K562 (cell line): ENCODE data around the gene SPATA31D3. TPM values are rescaled to one million over a fixed set of nuclear protein-coding genes. Genes with fewer than 3 reads are reported as not detected.

Source experiments
- HNRNPK ChIP-seq: fragments of 200-400 bp; formaldehyde crosslinking; IDR thresholded peaks from one replicate; pipeline ENCODE4 v1.6.1; 2018; ENCODE audit warnings: mild to moderate bottlenecking, low read depth, low read length; ENCODE audit not compliant: poor library complexity, severe bottlenecking
- KDM5B ChIP-seq: fragments of 200-600 bp; sonication (generic); IDR thresholded peaks from 2 replicates; pipeline ENCODE4 v1.6.1; 2012; ENCODE audit warnings: low read depth, mild to moderate bottlenecking, moderate library complexity, low read length, control low read depth, inconsistent platforms; ENCODE audit not compliant: insufficient replicate concordance
- MTA1 ChIP-seq: fragments of 450-650 bp; IDR thresholded peaks from 2 replicates; pipeline ENCODE4 v1.6.1; 2017; ENCODE audit warnings: borderline replicate concordance
- RCOR1 ChIP-seq, 2 experiments: IDR thresholded peaks; 2 replicates each; pipeline ENCODE4 v1.6.1; 2012; ENCODE audit warnings: low read depth in 2 of 2, low read length in 2 of 2, borderline replicate concordance in 1 of 2, improper control_type of control experiment in 1 of 2
- TBL1XR1 ChIP-seq, 2 experiments: IDR thresholded peaks; 2 replicates each; pipeline ENCODE4 v1.6.1; 2012; ENCODE audit warnings: improper control_type of control experiment in 2 of 2, low read length in 2 of 2, mild to moderate bottlenecking in 1 of 2
- TFAM ChIP-seq: fragments of 250-450 bp; sonication (Bioruptor Pico); conservative IDR thresholded peaks from 2 replicates; pipeline ENCODE4 v1.5.0; 2021; ENCODE audit warnings: mild to moderate bottlenecking, moderate library complexity
- YY1 ChIP-seq, 3 experiments: IDR thresholded peaks; 2 replicates each; pipeline ENCODE4 v1.6.1; 2011; ENCODE audit warnings: low read length in 2 of 3, mild to moderate bottlenecking in 2 of 3, moderate library complexity in 2 of 3, borderline replicate concordance in 1 of 3, control low read depth in 1 of 3, low read depth in 1 of 3; ENCODE audit not compliant: insufficient read depth in 3 of 3, insufficient replicate concordance in 2 of 3, control insufficient read depth in 1 of 3, insufficient read length in 1 of 3; ENCODE audit errors: extremely low read depth in 1 of 3
- ZFP36 ChIP-seq: fragments of 150-350 bp; IDR thresholded peaks from 2 replicates; pipeline ENCODE4 v1.6.1; 2018; ENCODE audit warnings: low read length, low read depth; ENCODE audit not compliant: partially characterized antibody
- ZNF444 ChIP-seq: fragments of 250-450 bp; sonication (Bioruptor Pico); IDR thresholded peaks from 2 replicates; pipeline ENCODE4 v1.4.0; 2020; ENCODE audit warnings: mild to moderate bottlenecking, moderate library complexity
- polyA plus RNA-seq, 8 experiments: library from polyadenylated mRNA; depleted of rRNA in 4 of 8; stranded (reverse) in 5 of 8; unstranded in 3 of 8; fragments of >200 nt; fragmentation: Nextera tagmentation in 2 of 8; fragmentation: Illumina TruSeq in 1 of 8; extraction: Ambion mirVana in 2 of 8; extraction: Trizol in 1 of 8; gene quantifications; 2 replicates each; pipeline versions ENCODE4 v1.2.1 to v1.2.3, GENCODE V29; 2011 to 2014; ENCODE audit warnings: inconsistent platforms in 1 of 8, missing spikeins in 1 of 8
- total RNA-seq, 7 experiments: library from RNA; depleted of rRNA in 6 of 7; stranded (reverse); fragments of >200 nt in 6 of 7; fragmentation: Illumina TruSeq in 2 of 7; extraction: Trizol in 2 of 7; gene quantifications; 2 replicates each; pipeline versions ENCODE4 v1.2.1 to v1.2.3, GENCODE V29; 2011 to 2021; ENCODE audit warnings: low replicate concordance in 1 of 7
- TF ChIP-seq, protein P1 (sequence below): fragments of 450-650 bp; IDR thresholded peaks from 2 replicates; pipeline ENCODE4 v1.6.1; 2016; ENCODE audit warnings: mild to moderate bottlenecking, moderate library complexity
- TF ChIP-seq, protein P2 (sequence below): fragments of 250-450 bp; sonication (Bioruptor Pico); IDR thresholded peaks from 2 replicates; pipeline ENCODE4 v1.5.0; 2022; ENCODE audit warnings: mild to moderate bottlenecking
- TF ChIP-seq, protein P3 (sequence below): sonication (generic); formaldehyde crosslinking; IDR thresholded peaks from 2 replicates; pipeline ENCODE4 v1.8.1; 2023; ENCODE audit warnings: mild to moderate bottlenecking, missing genetic modification reagents

The SPATA31D3 gene
- total and polyA plus RNA-seq, 9 of the 15 experiments (the other 6 are each of a cell fraction or from before 2014, with no cell fraction given): not detected

- TF ChIP-seq, protein P1, sequence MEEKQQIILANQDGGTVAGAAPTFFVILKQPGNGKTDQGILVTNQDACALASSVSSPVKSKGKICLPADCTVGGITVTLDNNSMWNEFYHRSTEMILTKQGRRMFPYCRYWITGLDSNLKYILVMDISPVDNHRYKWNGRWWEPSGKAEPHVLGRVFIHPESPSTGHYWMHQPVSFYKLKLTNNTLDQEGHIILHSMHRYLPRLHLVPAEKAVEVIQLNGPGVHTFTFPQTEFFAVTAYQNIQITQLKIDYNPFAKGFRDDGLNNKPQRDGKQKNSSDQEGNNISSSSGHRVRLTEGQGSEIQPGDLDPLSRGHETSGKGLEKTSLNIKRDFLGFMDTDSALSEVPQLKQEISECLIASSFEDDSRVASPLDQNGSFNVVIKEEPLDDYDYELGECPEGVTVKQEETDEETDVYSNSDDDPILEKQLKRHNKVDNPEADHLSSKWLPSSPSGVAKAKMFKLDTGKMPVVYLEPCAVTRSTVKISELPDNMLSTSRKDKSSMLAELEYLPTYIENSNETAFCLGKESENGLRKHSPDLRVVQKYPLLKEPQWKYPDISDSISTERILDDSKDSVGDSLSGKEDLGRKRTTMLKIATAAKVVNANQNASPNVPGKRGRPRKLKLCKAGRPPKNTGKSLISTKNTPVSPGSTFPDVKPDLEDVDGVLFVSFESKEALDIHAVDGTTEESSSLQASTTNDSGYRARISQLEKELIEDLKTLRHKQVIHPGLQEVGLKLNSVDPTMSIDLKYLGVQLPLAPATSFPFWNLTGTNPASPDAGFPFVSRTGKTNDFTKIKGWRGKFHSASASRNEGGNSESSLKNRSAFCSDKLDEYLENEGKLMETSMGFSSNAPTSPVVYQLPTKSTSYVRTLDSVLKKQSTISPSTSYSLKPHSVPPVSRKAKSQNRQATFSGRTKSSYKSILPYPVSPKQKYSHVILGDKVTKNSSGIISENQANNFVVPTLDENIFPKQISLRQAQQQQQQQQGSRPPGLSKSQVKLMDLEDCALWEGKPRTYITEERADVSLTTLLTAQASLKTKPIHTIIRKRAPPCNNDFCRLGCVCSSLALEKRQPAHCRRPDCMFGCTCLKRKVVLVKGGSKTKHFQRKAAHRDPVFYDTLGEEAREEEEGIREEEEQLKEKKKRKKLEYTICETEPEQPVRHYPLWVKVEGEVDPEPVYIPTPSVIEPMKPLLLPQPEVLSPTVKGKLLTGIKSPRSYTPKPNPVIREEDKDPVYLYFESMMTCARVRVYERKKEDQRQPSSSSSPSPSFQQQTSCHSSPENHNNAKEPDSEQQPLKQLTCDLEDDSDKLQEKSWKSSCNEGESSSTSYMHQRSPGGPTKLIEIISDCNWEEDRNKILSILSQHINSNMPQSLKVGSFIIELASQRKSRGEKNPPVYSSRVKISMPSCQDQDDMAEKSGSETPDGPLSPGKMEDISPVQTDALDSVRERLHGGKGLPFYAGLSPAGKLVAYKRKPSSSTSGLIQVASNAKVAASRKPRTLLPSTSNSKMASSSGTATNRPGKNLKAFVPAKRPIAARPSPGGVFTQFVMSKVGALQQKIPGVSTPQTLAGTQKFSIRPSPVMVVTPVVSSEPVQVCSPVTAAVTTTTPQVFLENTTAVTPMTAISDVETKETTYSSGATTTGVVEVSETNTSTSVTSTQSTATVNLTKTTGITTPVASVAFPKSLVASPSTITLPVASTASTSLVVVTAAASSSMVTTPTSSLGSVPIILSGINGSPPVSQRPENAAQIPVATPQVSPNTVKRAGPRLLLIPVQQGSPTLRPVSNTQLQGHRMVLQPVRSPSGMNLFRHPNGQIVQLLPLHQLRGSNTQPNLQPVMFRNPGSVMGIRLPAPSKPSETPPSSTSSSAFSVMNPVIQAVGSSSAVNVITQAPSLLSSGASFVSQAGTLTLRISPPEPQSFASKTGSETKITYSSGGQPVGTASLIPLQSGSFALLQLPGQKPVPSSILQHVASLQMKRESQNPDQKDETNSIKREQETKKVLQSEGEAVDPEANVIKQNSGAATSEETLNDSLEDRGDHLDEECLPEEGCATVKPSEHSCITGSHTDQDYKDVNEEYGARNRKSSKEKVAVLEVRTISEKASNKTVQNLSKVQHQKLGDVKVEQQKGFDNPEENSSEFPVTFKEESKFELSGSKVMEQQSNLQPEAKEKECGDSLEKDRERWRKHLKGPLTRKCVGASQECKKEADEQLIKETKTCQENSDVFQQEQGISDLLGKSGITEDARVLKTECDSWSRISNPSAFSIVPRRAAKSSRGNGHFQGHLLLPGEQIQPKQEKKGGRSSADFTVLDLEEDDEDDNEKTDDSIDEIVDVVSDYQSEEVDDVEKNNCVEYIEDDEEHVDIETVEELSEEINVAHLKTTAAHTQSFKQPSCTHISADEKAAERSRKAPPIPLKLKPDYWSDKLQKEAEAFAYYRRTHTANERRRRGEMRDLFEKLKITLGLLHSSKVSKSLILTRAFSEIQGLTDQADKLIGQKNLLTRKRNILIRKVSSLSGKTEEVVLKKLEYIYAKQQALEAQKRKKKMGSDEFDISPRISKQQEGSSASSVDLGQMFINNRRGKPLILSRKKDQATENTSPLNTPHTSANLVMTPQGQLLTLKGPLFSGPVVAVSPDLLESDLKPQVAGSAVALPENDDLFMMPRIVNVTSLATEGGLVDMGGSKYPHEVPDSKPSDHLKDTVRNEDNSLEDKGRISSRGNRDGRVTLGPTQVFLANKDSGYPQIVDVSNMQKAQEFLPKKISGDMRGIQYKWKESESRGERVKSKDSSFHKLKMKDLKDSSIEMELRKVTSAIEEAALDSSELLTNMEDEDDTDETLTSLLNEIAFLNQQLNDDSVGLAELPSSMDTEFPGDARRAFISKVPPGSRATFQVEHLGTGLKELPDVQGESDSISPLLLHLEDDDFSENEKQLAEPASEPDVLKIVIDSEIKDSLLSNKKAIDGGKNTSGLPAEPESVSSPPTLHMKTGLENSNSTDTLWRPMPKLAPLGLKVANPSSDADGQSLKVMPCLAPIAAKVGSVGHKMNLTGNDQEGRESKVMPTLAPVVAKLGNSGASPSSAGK: no peak
- TF ChIP-seq YY1 (IDR thresholded peaks at IDR 0.05; ENCODE audit: borderline replicate concordance in 1 of 3, control insufficient read depth in 1 of 3, extremely low read depth in 1 of 3, insufficient read depth in 3 of 3, insufficient read length in 1 of 3, insufficient replicate concordance in 2 of 3, low read depth in 1 of 3, low read length in 2 of 3) (no peak), TFAM (CRISPR knock-in tag) (no peak), TBL1XR1 (IDR thresholded peaks at IDR 0.05; ENCODE audit: low read length in 2 of 2) (no peak), MTA1 (no peak), ZNF444 (CRISPR knock-in tag) (no peak), KDM5B (no peak), ZFP36 (no peak), RCOR1 (IDR thresholded peaks at IDR 0.05; ENCODE audit: borderline replicate concordance in 1 of 2, low read depth in 2 of 2, low read length in 2 of 2) (no peak), HNRNPK (no peak)
- TF ChIP-seq, protein P2, sequence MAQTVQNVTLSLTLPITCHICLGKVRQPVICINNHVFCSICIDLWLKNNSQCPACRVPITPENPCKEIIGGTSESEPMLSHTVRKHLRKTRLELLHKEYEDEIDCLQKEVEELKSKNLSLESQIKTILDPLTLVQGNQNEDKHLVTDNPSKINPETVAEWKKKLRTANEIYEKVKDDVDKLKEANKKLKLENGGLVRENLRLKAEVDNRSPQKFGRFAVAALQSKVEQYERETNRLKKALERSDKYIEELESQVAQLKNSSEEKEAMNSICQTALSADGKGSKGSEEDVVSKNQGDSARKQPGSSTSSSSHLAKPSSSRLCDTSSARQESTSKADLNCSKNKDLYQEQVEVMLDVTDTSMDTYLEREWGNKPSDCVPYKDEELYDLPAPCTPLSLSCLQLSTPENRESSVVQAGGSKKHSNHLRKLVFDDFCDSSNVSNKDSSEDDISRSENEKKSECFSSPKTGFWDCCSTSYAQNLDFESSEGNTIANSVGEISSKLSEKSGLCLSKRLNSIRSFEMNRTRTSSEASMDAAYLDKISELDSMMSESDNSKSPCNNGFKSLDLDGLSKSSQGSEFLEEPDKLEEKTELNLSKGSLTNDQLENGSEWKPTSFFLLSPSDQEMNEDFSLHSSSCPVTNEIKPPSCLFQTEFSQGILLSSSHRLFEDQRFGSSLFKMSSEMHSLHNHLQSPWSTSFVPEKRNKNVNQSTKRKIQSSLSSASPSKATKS: no peak
- TF ChIP-seq, protein P3, sequence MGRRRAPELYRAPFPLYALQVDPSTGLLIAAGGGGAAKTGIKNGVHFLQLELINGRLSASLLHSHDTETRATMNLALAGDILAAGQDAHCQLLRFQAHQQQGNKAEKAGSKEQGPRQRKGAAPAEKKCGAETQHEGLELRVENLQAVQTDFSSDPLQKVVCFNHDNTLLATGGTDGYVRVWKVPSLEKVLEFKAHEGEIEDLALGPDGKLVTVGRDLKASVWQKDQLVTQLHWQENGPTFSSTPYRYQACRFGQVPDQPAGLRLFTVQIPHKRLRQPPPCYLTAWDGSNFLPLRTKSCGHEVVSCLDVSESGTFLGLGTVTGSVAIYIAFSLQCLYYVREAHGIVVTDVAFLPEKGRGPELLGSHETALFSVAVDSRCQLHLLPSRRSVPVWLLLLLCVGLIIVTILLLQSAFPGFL: no peak
These were observed 35.9 kb downstream of the SPATA31D3 start (continued) for GRCh38 chr9:81979196-81979595.
